Transverse colon (tissue), 4 donors: Measurements from ENCODE around the gene MRPL2. TPM values are rescaled to one million over a fixed set of nuclear protein-coding genes. Genes with fewer than 3 reads are reported as not detected.
"Not testable (repeated sequence)": the region's sequence is repeated elsewhere in the genome, so short reads cannot be mapped to it uniquely, and the experiment has no call there.

ENCODE experiments used
- DNase-seq: peaks from one replicate; pipeline ENCODE4 v3.0.0-alpha.2; 2019
- H3K27ac ChIP-seq, 4 donors: fragments of 200-600 bp; sonication (generic); 2 replicates each; pipeline ENCODE4 v1.5.1; 2016 to 2018; ENCODE audit warnings: inconsistent platforms in 4 of 4
- H3K27me3 ChIP-seq: fragments of 200-600 bp; sonication (generic); 2 replicates; pipeline ENCODE4 v1.5.1; 2017; ENCODE audit warnings: inconsistent platforms
- H3K36me3 ChIP-seq, 4 donors: fragments of 200-600 bp; sonication (generic); 2 replicates each; pipeline ENCODE4 v1.5.1; 2017 to 2019; ENCODE audit warnings: inconsistent platforms in 4 of 4
- H3K4me1 ChIP-seq, 4 donors: fragments of 200-600 bp; sonication (generic); 2 replicates each; pipeline ENCODE4 v1.5.1; 2017 to 2020; ENCODE audit warnings: inconsistent platforms in 4 of 4
- H3K4me3 ChIP-seq, 4 donors: fragments of 200-600 bp; sonication (generic); 1 replicate in 1 of 4; 2 replicates in 3 of 4; pipeline versions ENCODE4 v1.5.1 to v1.6.1; 2017 to 2019; ENCODE audit warnings: inconsistent platforms in 4 of 4
- H3K9me3 ChIP-seq, 2 donors: fragments of 200-600 bp; sonication (generic); 2 replicates each; pipeline ENCODE4 v1.5.1; 2017 to 2019; ENCODE audit warnings: inconsistent platforms in 2 of 2
- EP300 ChIP-seq: sonication (generic); formaldehyde crosslinking; IDR thresholded peaks from one replicate; pipeline ENCODE4 v1.6.1; 2017; ENCODE audit warnings: antibody characterized with exemption, low read depth
- POLR2A ChIP-seq: fragments of 450-650 bp; IDR thresholded peaks from one replicate; pipeline ENCODE4 v1.6.1; 2016; ENCODE audit warnings: antibody characterized with exemption, mild to moderate bottlenecking, moderate library complexity
- POLR2AphosphoS5 ChIP-seq, 3 donors: sonication (generic); formaldehyde crosslinking; IDR thresholded peaks; one replicate each; pipeline ENCODE4 v1.6.1; 2016; ENCODE audit warnings: antibody characterized with exemption in 3 of 3
- WGBS, 2 donors: methylation state at CpG; one replicate each; pipeline ENCODE4 v1.1.5; 2018; ENCODE audit warnings: low coverage in 1 of 2; 5-methylcytosine and 5-hydroxymethylcytosine counted together
- in situ Hi-C, 4 donors: fragments of 200-750 bp; cut with MboI; loops; one replicate each; pipeline versions ENCODE4 v1.15.0 to v1.15.1; 2017; ENCODE audit warnings: low sequenced_read_pairs in 3 of 4, low pct_ligation_motif_present in 1 of 4, low pct_unique_long_range_greater_than_20kb in 1 of 4
- intact Hi-C: fragments of 100-400 bp; cut with DNase I; formaldehyde crosslinking; loops from one replicate; pipeline ENCODE4 v1.15.1; 2023; ENCODE audit warnings: low total_unique reads
- total RNA-seq, 4 donors: library from RNA; depleted of rRNA; stranded (reverse); fragments of >200 nt; gene quantifications; one replicate each; pipeline ENCODE4 v1.1.0, GENCODE V29; 2016
- TF ChIP-seq, protein P1 (sequence below), 5 experiments: fragments of 200-600 bp in 3 of 5; fragments of 450-650 bp in 2 of 5; sonication (generic) in 3 of 5; IDR thresholded peaks; 1 replicate in 2 of 5; 2 replicates in 3 of 5; pipeline ENCODE4 v1.5.1; 2016 to 2017; ENCODE audit warnings: antibody characterized with exemption in 5 of 5, inconsistent platforms in 3 of 5, mild to moderate bottlenecking in 2 of 5, moderate library complexity in 1 of 5

MRPL2 gene
- total RNA-seq, 4 donors from 2014 or later = 5.8 to 54.2 (median 34.3) TPM

GRCh38 chr6:43089467-43089866 is 30.2 kb upstream of the MRPL2 start:
- no peaks in the 10 kb centered on the region for H3K9me3 ChIP-seq
- H3K4me1 ChIP-seq = peaks cover 0 to 6% (median 2%) of the 10 kb centered on the region in 4 donors
- in situ Hi-C loops (no loop called here), intact Hi-C loops (no loop called here)
- H3K27me3 ChIP-seq = no peaks in the 10 kb centered on the region
- H3K4me3 ChIP-seq = no peak overlapping the region
- no peaks in the 10 kb centered on the region for H3K36me3 ChIP-seq
- 37 to 42% methylated on average over 2 to 4 of the region's 4 CpGs for WGBS, 2 donors
- DNase-seq = no peak
- peak overlapping the region in 2 of 4 donors; percentile 1 to 18 for H3K27ac ChIP-seq
- no peak for TF ChIP-seq EP300
- no peak for TF ChIP-seq POLR2AphosphoS5 (IDR thresholded peaks at IDR 0.05)
- TF ChIP-seq POLR2A = no peak
- TF ChIP-seq, protein P1, sequence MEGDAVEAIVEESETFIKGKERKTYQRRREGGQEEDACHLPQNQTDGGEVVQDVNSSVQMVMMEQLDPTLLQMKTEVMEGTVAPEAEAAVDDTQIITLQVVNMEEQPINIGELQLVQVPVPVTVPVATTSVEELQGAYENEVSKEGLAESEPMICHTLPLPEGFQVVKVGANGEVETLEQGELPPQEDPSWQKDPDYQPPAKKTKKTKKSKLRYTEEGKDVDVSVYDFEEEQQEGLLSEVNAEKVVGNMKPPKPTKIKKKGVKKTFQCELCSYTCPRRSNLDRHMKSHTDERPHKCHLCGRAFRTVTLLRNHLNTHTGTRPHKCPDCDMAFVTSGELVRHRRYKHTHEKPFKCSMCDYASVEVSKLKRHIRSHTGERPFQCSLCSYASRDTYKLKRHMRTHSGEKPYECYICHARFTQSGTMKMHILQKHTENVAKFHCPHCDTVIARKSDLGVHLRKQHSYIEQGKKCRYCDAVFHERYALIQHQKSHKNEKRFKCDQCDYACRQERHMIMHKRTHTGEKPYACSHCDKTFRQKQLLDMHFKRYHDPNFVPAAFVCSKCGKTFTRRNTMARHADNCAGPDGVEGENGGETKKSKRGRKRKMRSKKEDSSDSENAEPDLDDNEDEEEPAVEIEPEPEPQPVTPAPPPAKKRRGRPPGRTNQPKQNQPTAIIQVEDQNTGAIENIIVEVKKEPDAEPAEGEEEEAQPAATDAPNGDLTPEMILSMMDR (IDR thresholded peaks at IDR 0.05) = no peak

GRCh38 chr6:43088654-43089056 is 29.4 kb upstream of the MRPL2 start:
- Histone ChIP-seq H3K27ac (no peak overlapping the region), H3K4me3 (no peak overlapping the region), H3K36me3 (no peaks in the 10 kb centered on the region), H3K9me3 (no peaks in the 10 kb centered on the region), H3K4me1 (peaks cover 0 to 5% (median under 1%) of the 10 kb centered on the region in 4 donors), H3K27me3 (no peaks in the 10 kb centered on the region)
- in situ Hi-C loops (no loop called here), intact Hi-C loops (no loop called here)
- no peak for DNase-seq
- WGBS, 2 donors = 40 to 85% methylated on average over 1 to 4 of the region's 4 CpGs
- TF ChIP-seq, protein P1 (IDR thresholded peaks at IDR 0.05) = no peak
- no peak for TF ChIP-seq POLR2AphosphoS5 (IDR thresholded peaks at IDR 0.05)
- TF ChIP-seq EP300 = no peak
- TF ChIP-seq POLR2A = no peak

DNA sequence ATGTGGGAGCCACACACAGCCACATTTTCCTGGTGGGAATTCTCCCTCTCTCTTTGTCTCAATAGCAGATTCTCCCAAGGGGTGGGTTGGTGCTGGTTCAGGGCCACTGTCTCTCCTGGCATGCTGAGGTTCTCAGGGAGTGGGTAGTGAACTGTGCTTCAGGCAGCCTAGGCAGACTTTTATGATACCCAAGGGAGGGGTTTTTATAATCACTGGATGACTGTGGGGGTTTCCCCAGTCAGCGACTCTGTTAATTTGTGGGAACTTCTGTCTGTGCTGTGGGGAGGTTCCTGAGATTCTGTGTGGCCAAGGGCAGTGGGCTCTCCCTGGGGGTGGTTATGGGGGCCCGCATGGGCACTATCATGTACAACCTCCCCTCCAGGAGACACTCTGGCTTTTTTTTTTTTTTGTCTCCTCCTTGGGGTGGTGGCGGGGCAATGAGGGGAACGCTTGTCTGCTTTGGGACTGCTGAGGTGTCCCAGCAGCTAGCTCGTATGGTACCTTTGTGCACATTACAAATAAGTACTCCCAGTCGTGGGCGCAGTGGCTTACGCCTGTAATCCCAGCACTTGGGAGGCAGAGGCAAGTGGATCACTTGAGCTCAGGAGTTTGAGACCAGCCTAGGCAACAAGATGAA is 26.9 kb upstream of the MRPL2 start:
- intact Hi-C loops = no loop called here
- DNase-seq = no peak
- no peaks in the 10 kb centered on the region for H3K9me3 ChIP-seq
- H3K36me3 ChIP-seq = no peaks in the 10 kb centered on the region
- H3K27me3 ChIP-seq = no peaks in the 10 kb centered on the region
- in situ Hi-C loops = no loop called here
- TF ChIP-seq POLR2A (no peak), POLR2AphosphoS5 (IDR thresholded peaks at IDR 0.05) (no peak), EP300 (no peak)
- TF ChIP-seq, protein P1 (IDR thresholded peaks at IDR 0.05) = no peak
- WGBS, 2 donors = 49% methylated on average over 8 of the region's 8 CpGs; no CpG with 5 or more reads in 1 of the 2 donors
- no peak overlapping the region for H3K27ac ChIP-seq
- H3K4me1 ChIP-seq = peaks cover 0 to 5% (median 0%) of the 10 kb centered on the region in 4 donors
- no peak overlapping the region for H3K4me3 ChIP-seq

DNA sequence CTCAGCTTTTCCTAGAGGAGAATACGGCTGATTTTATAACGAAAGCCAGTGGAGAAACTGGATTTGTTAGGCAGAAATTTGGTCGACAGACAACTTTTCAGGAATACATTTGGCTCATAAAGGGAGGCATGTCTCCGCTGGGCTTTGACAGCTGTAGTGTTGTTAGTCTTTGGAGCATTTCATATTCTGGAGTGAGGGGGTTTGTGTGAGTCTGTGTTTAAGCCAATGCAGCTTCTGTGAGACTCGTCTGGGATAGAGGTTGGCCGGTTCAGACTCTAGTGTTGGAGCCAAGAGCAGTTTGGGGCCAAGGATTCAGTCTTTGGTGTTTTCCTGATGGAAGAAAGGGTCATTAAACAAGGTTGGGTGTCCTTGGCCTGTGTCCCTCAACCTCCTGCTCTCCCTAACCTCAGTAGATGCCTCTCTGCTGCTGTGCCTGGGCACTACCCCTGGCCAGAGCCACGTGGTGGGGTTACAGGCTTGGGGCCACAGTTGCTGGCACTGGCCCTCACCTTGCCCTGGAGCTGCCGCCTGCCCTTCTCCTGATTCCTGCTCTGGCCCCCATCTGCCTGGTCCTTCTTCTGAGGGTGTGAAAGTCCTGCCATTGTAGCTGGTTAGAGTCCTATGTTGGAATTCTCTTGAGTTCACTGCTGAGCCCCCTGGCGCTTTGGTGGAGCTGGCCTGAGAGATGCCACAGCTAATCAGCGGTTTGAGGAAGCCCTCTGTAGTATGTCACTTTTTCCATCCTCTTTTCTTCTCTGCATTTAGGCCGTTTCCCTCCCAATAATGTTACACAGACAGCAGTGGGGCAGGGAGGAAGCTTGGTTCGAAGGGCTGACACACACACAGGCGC is 23.8 kb upstream of the MRPL2 start:
- Histone ChIP-seq H3K27me3 (no peaks in the 10 kb centered on the region), H3K4me3 (no peak overlapping the region), H3K36me3 (no peaks in the 10 kb centered on the region), H3K4me1 (peaks cover 0 to 5% (median 0%) of the 10 kb centered on the region in 4 donors), H3K9me3 (no peaks in the 10 kb centered on the region), H3K27ac (no peak overlapping the region)
- TF ChIP-seq, protein P1 (IDR thresholded peaks at IDR 0.05) = no peak
- TF ChIP-seq POLR2A (no peak), EP300 (no peak), POLR2AphosphoS5 (IDR thresholded peaks at IDR 0.05) (no peak)
- in situ Hi-C loops (no loop called here), intact Hi-C loops (no loop called here)
- 67 to 79% methylated on average over 1 to 13 of the region's 13 CpGs for WGBS, 2 donors
- no peak for DNase-seq

GRCh38 chr6:43081922-43082321 is 22.7 kb upstream of the MRPL2 start:
- H3K27ac ChIP-seq, H3K4me3 ChIP-seq, H3K36me3 ChIP-seq, H3K27me3 ChIP-seq, intact Hi-C loops, DNase-seq, H3K9me3 ChIP-seq, H3K4me1 ChIP-seq, in situ Hi-C loops: not testable (repeated sequence)
- 87 to 89% methylated on average over 5 to 9 of the region's 9 CpGs for WGBS, 2 donors
